Right lobe of liver (tissue), 6 donors: Measurements from ENCODE around the gene MALAT1. TPM values are rescaled to one million over a fixed set of nuclear protein-coding genes. Genes with fewer than 3 reads are reported as not detected.
A peak's percentile ranks its signal among the peaks of the same experiment; 100 is the strongest.

Experiments
- ATAC-seq, 4 donors: fragments of 200-7000 bp; cut with Tn5 transposase; one replicate each; pipeline ENCODE4 v1.9.1; 2020; ENCODE audit warnings: mild to moderate bottlenecking in 4 of 4, moderate library complexity in 4 of 4
- DNase-seq, 3 donors: peaks; one replicate each; pipeline ENCODE4 v3.0.0-alpha.2; 2020
- H3K27ac ChIP-seq, 3 donors: fragments of 200-600 bp; one replicate each; pipeline ENCODE4 v1.8.0; 2022
- H3K27me3 ChIP-seq, 2 donors: fragments of 200-600 bp; one replicate each; pipeline ENCODE4 v1.8.0; 2022
- H3K36me3 ChIP-seq, 4 donors: fragments of 200-600 bp; sonication (generic) in 1 of 4; one replicate each; pipeline versions ENCODE4 v1.5.1 to v1.8.0; 2017 to 2022; ENCODE audit warnings: control low read depth in 1 of 4
- H3K4me1 ChIP-seq, 4 donors: fragments of 200-600 bp; sonication (generic) in 1 of 4; one replicate each; pipeline versions ENCODE4 v1.5.1 to v1.8.0; 2017 to 2022; ENCODE audit warnings: control low read depth in 1 of 4
- H3K4me3 ChIP-seq, 3 donors: fragments of 200-600 bp; one replicate each; pipeline ENCODE4 v1.8.0; 2022
- H3K9me3 ChIP-seq, 4 donors: fragments of 200-600 bp; sonication (generic) in 1 of 4; one replicate each; pipeline versions ENCODE4 v1.5.1 to v1.8.0; 2017 to 2022; ENCODE audit warnings: control low read depth in 1 of 4
- POLR2A ChIP-seq: fragments of 450-650 bp; IDR thresholded peaks from one replicate; pipeline ENCODE4 v1.6.1; 2017; ENCODE audit warnings: antibody characterized with exemption, mild to moderate bottlenecking
- WGBS: methylation state at CpG from one replicate; pipeline ENCODE4 v1.1.6; 2018; ENCODE audit warnings: low coverage, low lambda C conversion rate; ENCODE audit not compliant: insufficient coverage; ENCODE audit errors: missing lambda C conversion rate; 5-methylcytosine and 5-hydroxymethylcytosine counted together
- intact Hi-C, 2 donors: fragments of 100-400 bp; cut with DNase I; formaldehyde crosslinking; loops; one replicate each; pipeline versions ENCODE4 v1.11.2 to v1.14.1; 2022
- total RNA-seq, 6 experiments: library from RNA; depleted of rRNA in 2 of 6; stranded (reverse); fragments of >200 nt in 2 of 6; fragmentation: NEBNext Ultra II Directional in 3 of 6; extraction: Animal tissue kit (Norgen Biotek cat#: 25700) in 3 of 6; gene quantifications; one replicate each; pipeline versions ENCODE4 v1.1.0 to v1.2.4, GENCODE V29; 2016 to 2023
- TF ChIP-seq, protein P1 (sequence below), 4 donors: fragments of 200-600 bp in 3 of 4; fragments of 450-650 bp in 1 of 4; IDR thresholded peaks; one replicate each; pipeline versions ENCODE4 v1.5.1 to v1.8.0; 2016 to 2022; ENCODE audit warnings: antibody characterized with exemption in 4 of 4, mild to moderate bottlenecking in 2 of 4
- donor health status: DM: no; HTN: yes; CAD: no.
- donor health status: DM: no; HTN: no; CAD: no.
- donor health status: DM: no; HTN: no; CAD: no.
- donor health status: DM: no; HTN: yes; CAD: no.
- donor health status: DM: no; HTN: yes; CAD: no.

Gene MALAT1
- total RNA-seq, 6 experiments from 2014 or later: 2,716 to 5,163 (median 3,933) TPM

GRCh38 chr11:65487467-65488272 is 11.2 kb upstream of the MALAT1 start:
- WGBS: 15% methylated on average over 11 of the region's 17 CpGs
- DNase-seq: peak; percentile 94 to 96 (median 95)
- Histone ChIP-seq H3K9me3 (no peaks in the 10 kb centered on the region), H3K36me3 (no peaks in the 10 kb centered on the region), H3K27ac (peak overlapping the region; percentile 76 to 92 (median 78)), H3K4me1 (peaks cover 0 to 26% (median 20%) of the 10 kb centered on the region in 4 donors), H3K27me3 (no peaks in the 10 kb centered on the region), H3K4me3 (no peak overlapping the region)
- TF ChIP-seq, protein P1, sequence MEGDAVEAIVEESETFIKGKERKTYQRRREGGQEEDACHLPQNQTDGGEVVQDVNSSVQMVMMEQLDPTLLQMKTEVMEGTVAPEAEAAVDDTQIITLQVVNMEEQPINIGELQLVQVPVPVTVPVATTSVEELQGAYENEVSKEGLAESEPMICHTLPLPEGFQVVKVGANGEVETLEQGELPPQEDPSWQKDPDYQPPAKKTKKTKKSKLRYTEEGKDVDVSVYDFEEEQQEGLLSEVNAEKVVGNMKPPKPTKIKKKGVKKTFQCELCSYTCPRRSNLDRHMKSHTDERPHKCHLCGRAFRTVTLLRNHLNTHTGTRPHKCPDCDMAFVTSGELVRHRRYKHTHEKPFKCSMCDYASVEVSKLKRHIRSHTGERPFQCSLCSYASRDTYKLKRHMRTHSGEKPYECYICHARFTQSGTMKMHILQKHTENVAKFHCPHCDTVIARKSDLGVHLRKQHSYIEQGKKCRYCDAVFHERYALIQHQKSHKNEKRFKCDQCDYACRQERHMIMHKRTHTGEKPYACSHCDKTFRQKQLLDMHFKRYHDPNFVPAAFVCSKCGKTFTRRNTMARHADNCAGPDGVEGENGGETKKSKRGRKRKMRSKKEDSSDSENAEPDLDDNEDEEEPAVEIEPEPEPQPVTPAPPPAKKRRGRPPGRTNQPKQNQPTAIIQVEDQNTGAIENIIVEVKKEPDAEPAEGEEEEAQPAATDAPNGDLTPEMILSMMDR (IDR thresholded peaks at IDR 0.05): no peak
- no peak for TF ChIP-seq POLR2A
- peak; percentile 81 to 91 (median 86) for ATAC-seq
- intact Hi-C loops: no loop called here

DNA sequence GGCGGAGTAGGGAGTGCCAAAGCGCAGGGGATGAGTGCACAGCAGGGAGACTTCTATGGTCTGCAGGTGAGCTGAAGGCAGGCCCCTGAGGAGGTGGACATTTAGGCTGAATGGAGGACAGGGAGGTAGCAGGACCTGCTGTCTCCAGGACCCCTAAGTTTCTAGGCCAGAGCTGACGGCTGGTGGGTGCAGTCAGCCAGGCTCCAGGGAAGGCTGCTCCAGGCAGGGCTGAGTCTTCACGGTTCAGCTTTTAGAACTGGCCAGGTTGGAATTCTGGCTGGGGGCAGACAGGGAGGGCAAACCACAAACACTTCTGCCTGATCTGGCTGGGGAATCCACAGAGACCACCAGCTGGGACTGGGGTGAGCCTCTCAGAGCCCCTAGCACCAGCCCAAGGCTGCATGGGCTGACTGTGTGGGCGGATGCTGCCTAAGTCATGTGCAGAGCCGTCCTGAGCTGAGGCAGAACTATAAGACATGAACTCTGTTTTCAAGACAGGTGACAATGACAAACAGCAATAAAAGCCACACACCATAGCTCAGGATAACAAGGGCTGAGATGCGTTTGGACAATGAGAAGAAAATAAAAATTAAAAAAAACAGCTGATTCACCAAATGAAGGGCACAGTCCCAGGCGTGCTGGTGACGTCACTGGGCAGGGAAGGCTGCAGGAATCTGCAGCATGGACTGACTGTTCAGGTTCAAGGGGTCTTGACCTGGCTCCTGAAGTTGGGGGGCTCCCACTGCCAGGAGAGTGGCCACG is 10.4 kb upstream of the MALAT1 start:
- TF ChIP-seq, protein P1 (IDR thresholded peaks at IDR 0.05): no peak
- TF ChIP-seq POLR2A: no peak
- Histone ChIP-seq H3K27me3 (no peaks in the 10 kb centered on the region), H3K36me3 (no peaks in the 10 kb centered on the region), H3K27ac (peak overlapping the region; percentile 76 to 92 (median 78)), H3K4me1 (peaks cover 0 to 34% (median 26%) of the 10 kb centered on the region in 4 donors), H3K9me3 (no peaks in the 10 kb centered on the region), H3K4me3 (no peak overlapping the region)
- DNase-seq (peak in 1 of 3 donors; percentile 53), ATAC-seq (no peak)
- WGBS: 45% methylated on average over 6 of the region's 10 CpGs
- intact Hi-C loops: no loop called here

GRCh38 chr11:65489035-65489705 is 9.7 kb upstream of the MALAT1 start:
- intact Hi-C loops: no loop called here
- H3K4me1 ChIP-seq: peaks cover 0 to 41% (median 31%) of the 10 kb centered on the region in 4 donors
- H3K9me3 ChIP-seq: no peaks in the 10 kb centered on the region
- no peaks in the 10 kb centered on the region for H3K27me3 ChIP-seq
- peak in 2 of 3 donors; percentile 57 to 62 for DNase-seq
- H3K4me3 ChIP-seq: no peak overlapping the region
- H3K27ac ChIP-seq: peak overlapping the region in 2 of 3 donors; percentile 94 to 100
- TF ChIP-seq, protein P1 (IDR thresholded peaks at IDR 0.05): no peak
- no peak for TF ChIP-seq POLR2A
- 80% methylated on average over 1 of the region's 10 CpGs for WGBS
- ATAC-seq: no peak
- H3K36me3 ChIP-seq: no peaks in the 10 kb centered on the region

GRCh38 chr11:65489706-65490320 is 9.0 kb upstream of the MALAT1 start:
- Histone ChIP-seq H3K27me3 (no peaks in the 10 kb centered on the region), H3K36me3 (no peaks in the 10 kb centered on the region), H3K9me3 (no peaks in the 10 kb centered on the region), H3K27ac (peak overlapping the region; percentile 58 to 100 (median 94)), H3K4me1 (peaks cover 0 to 46% (median 34%) of the 10 kb centered on the region in 4 donors), H3K4me3 (no peak overlapping the region)
- intact Hi-C loops: no loop called here
- peak in 1 of 3 donors; percentile 19 for DNase-seq
- 77% methylated on average over 8 of the region's 8 CpGs for WGBS
- ATAC-seq: no peak
- TF ChIP-seq, protein P1 (IDR thresholded peaks at IDR 0.05): no peak
- no peak for TF ChIP-seq POLR2A
